CD4-positive, alpha-beta T cell (primary cell): Measurements from ENCODE around the gene PWP1. TPM values are rescaled to one million over a fixed set of nuclear protein-coding genes. Genes with fewer than 3 reads are reported as not detected.

Experiments used
- ATAC-seq: fragments of 200-7000 bp; cut with Tn5 transposase; one replicate; pipeline ENCODE4 v1.10.0; 2022; ENCODE audit warnings: mild to moderate bottlenecking; ENCODE audit not compliant: poor library complexity
- CTCF ChIA-PET: fragments of 350-600 bp; sonication (Branson Sonifier 250); formaldehyde crosslinking; loops from one replicate; lab custom pipeline; 2021; ENCODE audit warnings: antibody characterized with exemption, inconsistent platforms; lab: Charles Lee
- POLR2A ChIA-PET: fragments of 350-600 bp; sonication (Branson Sonifier 250); formaldehyde crosslinking; loops from one replicate; lab custom pipeline; 2021; ENCODE audit warnings: antibody characterized with exemption, inconsistent platforms; lab: Charles Lee
- DNase-seq, 14 experiments: peaks; one replicate each; pipeline ENCODE4 v3.0.0-alpha.2; 2013 to 2020; ENCODE audit warnings: mixed read lengths in 2 of 14
- H3K27ac ChIP-seq, 2 donors: one replicate each; pipeline versions ENCODE4 v1.5.1 to v1.7.0; 2013; ENCODE audit warnings: low read length in 2 of 2, low read depth in 1 of 2, mild to moderate bottlenecking in 1 of 2
- H3K27me3 ChIP-seq, 2 experiments: 1 replicate in 1 of 2; 2 replicates in 1 of 2; pipeline versions ENCODE4 v1.6.1 to v1.7.0; 2013; ENCODE audit warnings: low read length in 2 of 2, control low read depth in 1 of 2, mild to moderate bottlenecking in 1 of 2, moderate library complexity in 1 of 2; ENCODE audit not compliant: insufficient read depth in 2 of 2, control insufficient read depth in 1 of 2
- H3K36me3 ChIP-seq: one replicate; pipeline ENCODE4 v1.6.1; 2013; ENCODE audit warnings: low read length, control low read depth; ENCODE audit not compliant: insufficient read depth
- H3K4me1 ChIP-seq: one replicate; pipeline ENCODE4 v1.6.1; 2013; ENCODE audit warnings: low read length, control low read depth; ENCODE audit not compliant: insufficient read depth
- H3K4me3 ChIP-seq: one replicate; pipeline ENCODE4 v1.5.1; 2013; ENCODE audit warnings: mild to moderate bottlenecking, low read length, moderate library complexity
- H3K9me3 ChIP-seq, 2 experiments: 1 replicate in 1 of 2; 2 replicates in 1 of 2; pipeline versions ENCODE4 v1.6.1 to v1.7.0; 2013; ENCODE audit warnings: low read length in 2 of 2, mild to moderate bottlenecking in 2 of 2, control low read depth in 1 of 2, moderate library complexity in 1 of 2; ENCODE audit not compliant: control insufficient read depth in 1 of 2, insufficient read depth in 1 of 2
- H3K27ac Mint-ChIP-seq: one replicate; pipeline ENCODE4 v1.8.0; 2020; ENCODE audit warnings: mixed read lengths
- H3K27me3 Mint-ChIP-seq: one replicate; pipeline ENCODE4 v1.8.0; 2021; ENCODE audit warnings: mixed read lengths
- H3K36me3 Mint-ChIP-seq: one replicate; pipeline ENCODE4 v1.8.0; 2021; ENCODE audit warnings: low read depth, mixed read lengths
- H3K4me1 Mint-ChIP-seq: one replicate; pipeline ENCODE4 v1.8.0; 2021; ENCODE audit warnings: low read depth, mixed read lengths
- H3K4me3 Mint-ChIP-seq: one replicate; pipeline ENCODE4 v1.8.0; 2020; ENCODE audit warnings: mild to moderate bottlenecking, mixed read lengths
- H3K9me3 Mint-ChIP-seq: one replicate; pipeline ENCODE4 v1.8.0; 2020; ENCODE audit warnings: mixed read lengths
- CTCF ChIP-seq: fragments of 200-600 bp; IDR thresholded peaks from one replicate; pipeline ENCODE4 v1.8.0; 2022; ENCODE audit warnings: antibody characterized with exemption, mild to moderate bottlenecking
- intact Hi-C, 2 experiments: fragments of 100-400 bp; cut with DNase I in 1 of 2; cut with micrococcal nuclease in 1 of 2; formaldehyde crosslinking; loops; one replicate each; pipeline versions ENCODE4 v1.15.1 to v1.9.0; 2023 to 2025; cut with DNase I, micrococcal nuclease
- total RNA-seq, 174 experiments: library from RNA in 2 of 174; stranded (reverse) in 2 of 174; gene quantifications; one replicate each; pipeline ENCODE4 v1.2.3 and lab custom pipeline; 2021 to 2026

The PWP1 gene
- total RNA-seq, 2 experiments from 2014 or later, result 24.1 to 24.2 TPM

- no peak for TF ChIP-seq CTCF
- Histone ChIP-seq H3K4me3 (no peak overlapping the region), H3K4me1 (no peaks in the 10 kb centered on the region), H3K27me3 (no peaks in the 10 kb centered on the region), H3K9me3 (no peaks in the 10 kb centered on the region), H3K36me3 (peaks cover 22% of the 10 kb centered on the region), H3K27ac (no peak overlapping the region)
- CTCF ChIA-PET, result no interaction called here
- POLR2A ChIA-PET, result no interaction called here
- DNase-seq, result no peak
- Mint-ChIP-seq H3K27ac (no peak overlapping the region), H3K36me3 (peaks cover 20% of the 10 kb centered on the region), H3K4me1 (no peaks in the 10 kb centered on the region), H3K27me3 (no peaks in the 10 kb centered on the region), H3K4me3 (no peak overlapping the region), H3K9me3 (no peaks in the 10 kb centered on the region)
- intact Hi-C loops, result no loop called here
- ATAC-seq, result no peak
These were observed 34.6 kb upstream of the PWP1 start for GRCh38 chr12:107650977-107651376.

- intact Hi-C loops, result no loop called here
- no peak overlapping the region for H3K4me3 ChIP-seq
- H3K27ac ChIP-seq, result no peak overlapping the region
- ChIA-PET POLR2A (no interaction called here), CTCF (no interaction called here)
- Mint-ChIP-seq H3K27ac (no peak overlapping the region), H3K36me3 (peaks cover 18% of the 10 kb centered on the region), H3K27me3 (no peaks in the 10 kb centered on the region), H3K4me3 (no peak overlapping the region), H3K4me1 (no peaks in the 10 kb centered on the region), H3K9me3 (no peaks in the 10 kb centered on the region)
- H3K27me3 ChIP-seq, result no peaks in the 10 kb centered on the region
- H3K9me3 ChIP-seq, result no peaks in the 10 kb centered on the region
- no peaks in the 10 kb centered on the region for H3K4me1 ChIP-seq
- ATAC-seq, result no peak
- no peak for DNase-seq
- no peak for TF ChIP-seq CTCF
- peaks cover 23% of the 10 kb centered on the region for H3K36me3 ChIP-seq
These were observed 33.8 kb upstream of the PWP1 start for GRCh38 chr12:107651571-107652449.

DNA sequence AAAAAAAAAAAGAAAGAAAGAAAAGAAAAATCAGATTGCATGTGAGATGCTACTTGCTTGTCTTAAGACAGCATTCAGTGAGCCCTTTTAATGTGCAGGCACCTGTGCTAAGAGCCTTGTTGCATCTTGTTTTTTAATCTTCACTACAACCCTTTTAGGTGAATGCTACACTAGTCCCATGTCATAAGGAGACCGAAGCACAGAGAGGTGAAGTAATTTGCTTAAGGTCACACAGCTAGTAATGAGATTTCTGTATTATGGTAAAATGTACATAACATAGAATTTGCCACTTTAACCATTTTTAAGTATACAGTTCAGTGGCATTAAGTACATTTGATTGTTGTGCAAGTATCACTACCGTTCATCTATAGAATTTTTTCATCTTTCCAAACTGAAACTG, 32.1 kb upstream of the PWP1 start:
- intact Hi-C loops, result no loop called here
- ATAC-seq, result no peak
- no peaks in the 10 kb centered on the region for H3K4me1 Mint-ChIP-seq
- H3K36me3 Mint-ChIP-seq, result peaks cover 25% of the 10 kb centered on the region
- H3K36me3 ChIP-seq, result peaks cover 36% of the 10 kb centered on the region
- ChIA-PET POLR2A (no interaction called here), CTCF (no interaction called here)
- H3K27me3 Mint-ChIP-seq, result no peaks in the 10 kb centered on the region
- no peak overlapping the region for H3K4me3 Mint-ChIP-seq
- no peak overlapping the region for H3K4me3 ChIP-seq
- no peak overlapping the region for H3K27ac Mint-ChIP-seq
- TF ChIP-seq CTCF, result no peak
- no peak for DNase-seq
- no peaks in the 10 kb centered on the region for H3K9me3 Mint-ChIP-seq
- H3K4me1 ChIP-seq, result no peaks in the 10 kb centered on the region
- no peaks in the 10 kb centered on the region for H3K9me3 ChIP-seq
- H3K27ac ChIP-seq, result no peak overlapping the region
- no peaks in the 10 kb centered on the region for H3K27me3 ChIP-seq
